22Rv1 (cell line): ENCODE results near the gene PHF13.
A peak's percentile ranks its signal among the peaks of the same experiment; 100 is the strongest.

ENCODE experiments used
- CTCF ChIP-seq: fragments of 450-650 bp; IDR thresholded peaks from 2 replicates; pipeline ENCODE4 v1.5.1; 2017; ENCODE audit warnings: mild to moderate bottlenecking
- ZFX ChIP-seq: fragments of 450-650 bp; IDR thresholded peaks from 2 replicates; pipeline ENCODE4 v1.6.1; 2017; ENCODE audit warnings: antibody characterized with exemption, borderline replicate concordance

- TF ChIP-seq CTCF (peak; percentile 66), ZFX (no peak)
Observed at GRCh38 chr1:6646499-6647148, 33.1 kb downstream of the PHF13 start.
